ENCODE results near the gene SLC2A9.

- TF ChIP-seq CTCF (IDR thresholded peaks at IDR 0.05): no peak
- no peak for TF ChIP-seq POLR2A (IDR thresholded peaks at IDR 0.05)
These were observed 44.5 kb downstream of the SLC2A9 start for GRCh38 chr4:9976781-9977180.
